HG03025 (cell line): Measurements from ENCODE around the gene ABCC1.
A peak's percentile ranks its signal among the peaks of the same experiment; 100 is the strongest.

Experiments
- ATAC-seq: cut with Tn5 transposase; IDR thresholded peaks from one replicate; pipeline ENCODE4 v1.9.1; 2021; ENCODE audit warnings: mild to moderate bottlenecking, moderate library complexity; ENCODE audit not compliant: unreplicated experiment, low FRiP score

The ABCC1 gene

GRCh38 chr16:15986261-15986660 lies 36.8 kb downstream of the ABCC1 start:
- ATAC-seq: no peak

GRCh38 chr16:15988268-15989013 lies 39.0 kb downstream of the ABCC1 start:
- no peak for ATAC-seq

- ATAC-seq: no peak
Measured at GRCh38 chr16:15990902-15991301, 41.5 kb downstream of the ABCC1 start.

DNA sequence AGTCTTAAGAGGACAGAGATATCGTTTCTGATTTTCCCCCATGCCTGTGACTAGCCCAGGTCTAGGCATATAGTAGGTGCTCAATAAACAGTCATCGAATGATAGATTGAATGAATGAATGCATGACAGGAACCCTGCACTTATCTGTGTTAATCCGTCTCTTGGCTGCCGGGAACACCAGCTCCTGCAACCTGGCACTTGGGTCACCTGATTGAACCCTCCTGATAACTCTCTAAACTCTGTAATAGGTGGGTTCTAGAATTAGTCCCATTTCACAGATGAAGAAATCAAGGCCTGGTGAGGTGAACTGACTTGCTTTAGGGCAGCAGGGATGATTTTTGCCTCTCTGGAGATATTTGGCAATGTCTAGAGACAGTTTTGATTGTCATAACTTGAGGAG lies 43.7 kb downstream of the ABCC1 start:
- ATAC-seq: no peak

DNA sequence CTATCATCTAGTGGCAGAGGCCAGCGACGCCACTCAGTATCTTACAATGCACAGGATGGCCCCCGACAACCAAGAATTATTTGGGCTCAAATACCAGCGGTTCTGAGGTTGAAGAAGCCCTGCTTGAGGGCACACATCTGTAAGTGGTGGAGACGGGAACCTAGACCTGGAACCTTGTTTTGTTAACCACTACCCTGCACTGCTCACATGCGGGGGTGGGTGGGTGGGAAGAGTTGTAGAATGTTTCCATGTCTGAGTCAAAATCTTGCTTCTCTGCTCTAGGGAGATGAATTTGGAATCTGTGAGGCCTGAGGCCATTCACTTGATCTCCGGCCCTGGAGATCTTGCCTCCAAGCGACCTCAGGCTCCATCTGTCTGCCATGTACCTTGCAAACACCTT lies 44.1 kb downstream of the ABCC1 start:
- no peak for ATAC-seq

DNA sequence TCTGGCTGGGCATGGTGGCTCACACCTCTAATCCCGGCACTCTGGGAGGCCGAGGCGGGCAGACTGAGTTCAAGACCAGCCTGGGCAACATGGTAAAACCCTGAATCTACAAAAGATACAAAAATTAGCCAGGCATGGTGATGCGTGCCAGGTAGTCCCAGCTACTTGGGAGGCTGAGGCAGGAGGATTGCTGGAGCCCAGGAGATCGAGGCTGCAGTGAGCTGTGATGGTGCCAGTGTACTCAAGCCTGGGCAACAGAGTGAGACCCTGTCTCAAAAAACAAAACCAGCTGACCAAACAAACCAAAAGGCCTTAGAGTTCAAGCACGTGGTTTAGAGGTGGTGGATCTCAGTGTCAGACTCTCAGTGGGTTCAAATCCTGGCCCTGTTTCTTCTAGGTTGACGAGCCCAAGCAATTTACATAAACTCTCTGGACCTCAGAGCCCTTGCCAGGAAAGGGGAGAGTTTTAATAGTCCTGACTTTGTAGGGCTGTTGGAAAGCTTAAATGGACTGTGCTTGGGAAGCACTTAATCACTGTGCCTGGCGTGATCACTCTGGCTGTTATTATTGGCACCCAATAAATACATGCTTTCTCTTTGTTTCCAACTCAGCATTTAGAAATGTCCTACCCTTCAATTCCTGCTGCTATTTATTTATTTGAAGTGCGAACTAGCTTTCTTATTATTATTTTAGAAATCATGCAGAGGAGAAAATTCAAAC lies 44.7 kb downstream of the ABCC1 start:
- ATAC-seq: no peak

- no peak for ATAC-seq
Measured at GRCh38 chr16:15996432-15997109, 47.2 kb downstream of the ABCC1 start.

GRCh38 chr16:16000685-16001084 lies 51.3 kb downstream of the ABCC1 start:
- ATAC-seq: no peak

GRCh38 chr16:16001596-16002255 lies 52.3 kb downstream of the ABCC1 start:
- no peak for ATAC-seq

DNA sequence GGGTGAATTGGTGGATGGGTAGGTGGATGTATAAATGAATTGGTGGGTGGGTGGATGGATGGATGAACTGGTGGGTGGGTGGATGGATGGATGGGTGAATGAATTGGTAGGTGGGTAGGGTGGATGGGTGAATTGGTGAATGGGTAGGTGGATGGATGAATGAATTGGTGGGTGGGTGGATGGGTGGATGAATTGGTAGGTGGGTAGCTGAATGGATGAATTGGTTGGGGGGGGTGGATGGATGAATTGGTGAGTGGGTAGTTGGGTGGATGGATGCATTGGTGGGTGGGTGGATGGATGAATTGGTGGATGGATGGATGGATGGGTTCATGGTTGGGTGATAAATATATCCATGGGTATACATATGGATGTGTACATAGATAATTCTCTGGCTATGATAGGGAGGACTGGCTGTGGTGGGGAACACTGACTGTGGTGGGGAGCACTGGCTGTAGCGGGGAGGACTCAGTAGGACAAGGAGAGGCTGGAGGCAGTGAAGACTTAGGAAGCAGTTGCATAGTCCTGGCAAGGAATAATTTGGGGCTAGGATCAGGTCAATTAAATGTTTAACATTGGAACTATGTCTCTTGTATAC lies 54.4 kb downstream of the ABCC1 start:
- ATAC-seq: no peak

DNA sequence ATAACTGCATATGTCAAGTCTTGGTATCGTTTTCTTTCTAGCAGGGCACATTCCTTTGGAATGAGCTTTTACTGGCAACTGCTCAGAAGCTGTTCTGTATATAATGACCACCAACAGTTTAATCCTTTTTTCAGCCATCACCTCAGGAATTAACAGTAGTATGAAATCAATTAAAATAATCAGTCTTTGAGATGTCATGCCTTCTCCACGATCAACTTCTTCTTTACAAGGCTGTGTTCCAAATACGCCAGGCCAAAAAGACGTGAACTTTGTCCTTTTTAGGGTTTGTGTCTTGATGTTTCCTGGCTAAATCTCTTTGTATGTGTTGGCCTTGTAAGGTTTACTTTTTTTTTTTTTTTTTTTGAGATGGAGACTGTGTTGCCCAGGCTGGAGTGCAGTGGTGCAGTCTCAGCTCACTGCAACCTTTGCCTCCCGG lies 54.9 kb downstream of the ABCC1 start:
- no peak for ATAC-seq

DNA sequence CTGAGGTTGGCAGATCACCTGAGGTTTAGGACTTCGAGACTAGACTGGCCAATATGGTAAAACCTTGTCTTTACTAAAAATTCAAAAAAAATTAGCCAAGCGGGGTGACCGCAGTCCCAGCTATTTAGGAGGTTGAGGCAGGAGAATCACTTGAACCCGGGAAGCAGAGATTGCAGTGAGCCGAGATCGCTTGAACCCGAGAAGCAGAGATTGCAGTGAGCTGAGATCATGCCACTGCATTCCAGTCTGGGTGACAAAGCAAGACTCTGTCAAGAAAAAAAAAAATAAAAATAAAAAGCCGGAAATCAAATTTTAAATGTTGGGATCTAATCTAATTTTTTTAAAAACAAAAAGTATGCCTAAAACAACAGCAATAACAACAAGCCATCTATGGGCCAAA lies 56.3 kb downstream of the ABCC1 start:
- no peak for ATAC-seq

DNA sequence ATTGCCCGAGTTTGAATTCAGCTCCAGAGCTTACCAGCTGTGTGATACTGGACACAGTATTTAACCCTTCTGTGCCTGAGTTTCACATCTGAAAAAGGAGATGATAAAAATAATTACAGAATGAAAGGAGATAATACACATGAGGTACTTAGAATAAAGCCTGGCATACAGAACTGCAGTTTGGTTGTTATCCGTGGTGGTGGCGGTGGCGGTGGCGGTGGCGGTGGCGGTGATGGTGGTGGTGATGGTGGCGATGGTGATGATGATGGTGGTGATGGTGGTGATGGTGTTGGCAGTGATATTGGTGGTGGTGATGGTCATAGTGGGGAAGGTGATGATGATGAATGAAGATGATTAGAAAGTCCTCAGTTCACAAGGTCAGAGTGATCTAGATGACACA lies 57.2 kb downstream of the ABCC1 start:
- ATAC-seq: no peak

DNA sequence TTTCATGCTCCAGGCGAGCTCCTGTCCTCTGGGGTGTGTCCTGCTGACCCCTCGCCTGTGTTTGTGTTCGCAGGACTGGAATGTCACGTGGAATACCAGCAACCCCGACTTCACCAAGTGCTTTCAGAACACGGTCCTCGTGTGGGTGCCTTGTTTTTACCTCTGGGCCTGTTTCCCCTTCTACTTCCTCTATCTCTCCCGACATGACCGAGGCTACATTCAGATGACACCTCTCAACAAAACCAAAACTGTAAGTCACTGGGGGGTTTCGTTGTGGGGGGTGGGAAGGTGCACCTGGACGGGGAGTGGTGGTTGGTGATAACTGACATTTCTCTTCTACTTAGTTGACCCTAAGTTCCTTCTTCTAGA lies 58.3 kb downstream of the ABCC1 start:
- peak; percentile 73 for ATAC-seq

GRCh38 chr16:16008666-16009065 lies 59.2 kb downstream of the ABCC1 start:
- no peak for ATAC-seq

DNA sequence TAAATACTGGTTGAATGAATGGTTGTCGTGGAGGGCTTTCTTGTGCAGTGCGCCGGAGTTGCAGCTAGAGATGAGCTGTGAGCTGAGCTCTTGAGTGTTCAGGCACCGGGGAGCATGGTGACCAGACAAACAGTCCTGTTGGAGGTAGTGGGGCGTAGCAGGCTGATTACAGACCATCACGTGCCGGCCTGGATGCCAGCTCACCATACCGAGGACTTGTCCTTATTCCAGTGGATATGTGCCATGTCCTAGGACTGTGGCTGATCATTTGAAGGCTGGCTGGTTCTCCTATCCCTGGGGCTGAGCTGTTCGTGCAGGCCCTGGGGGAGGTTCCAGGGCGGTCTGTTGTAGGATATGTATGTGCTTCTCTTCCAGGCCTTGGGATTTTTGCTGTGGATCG lies 60.0 kb downstream of the ABCC1 start:
- ATAC-seq: no peak

GRCh38 chr16:16010194-16010593 lies 60.8 kb downstream of the ABCC1 start:
- ATAC-seq: no peak

GRCh38 chr16:16012144-16012543 lies 62.7 kb downstream of the ABCC1 start:
- no peak for ATAC-seq

DNA sequence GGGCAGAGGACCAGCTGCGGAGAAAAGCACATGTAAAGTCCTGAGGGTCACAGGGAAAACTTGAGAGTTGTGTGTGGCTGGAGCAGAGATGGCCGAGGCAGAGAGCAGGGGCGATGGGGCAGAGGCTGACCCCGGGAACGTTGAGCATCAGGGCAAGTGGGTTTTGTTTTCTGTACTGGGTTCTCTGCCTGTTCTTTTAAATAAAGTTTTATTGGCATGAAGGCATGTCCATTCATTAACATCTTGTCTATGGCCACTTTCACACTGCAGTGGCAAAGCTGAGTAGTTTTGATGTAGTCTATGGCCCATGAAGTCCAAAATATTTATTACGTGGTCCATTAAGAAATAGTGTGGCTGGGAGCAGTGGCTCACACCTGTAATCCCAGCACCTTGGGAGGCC lies 64.4 kb downstream of the ABCC1 start:
- no peak for ATAC-seq

GRCh38 chr16:16014329-16015224 lies 65.2 kb downstream of the ABCC1 start:
- no peak for ATAC-seq
